H1 (cell line): ENCODE data around the gene STEAP1B. TPM values are rescaled to one million over a fixed set of nuclear protein-coding genes. Genes with fewer than 3 reads are reported as not detected.

Source experiments
- CTCF ChIA-PET: fragments of 300-600 bp; sonication (Branson Sonifier 250); formaldehyde crosslinking; loops from one replicate; lab custom pipeline; 2021; ENCODE audit not compliant: partially characterized antibody; lab: Charles Lee
- POLR2A ChIA-PET: fragments of 300-600 bp; sonication (Branson Sonifier 250); formaldehyde crosslinking; loops from one replicate; lab custom pipeline; 2021; ENCODE audit warnings: inconsistent platforms; ENCODE audit not compliant: partially characterized antibody; lab: Charles Lee
- DNase-seq, 2 experiments: peaks; one replicate each; pipeline versions ENCODE4 v3.0.0 to v3.0.0-alpha.2; 2010 to 2022; ENCODE audit warnings: low spot score in 2 of 2, low read depth in 1 of 2, mixed read lengths in 1 of 2
- FAIRE-seq: peaks from 2 replicates; lab custom pipeline; 2011; peaks lifted over from hg19 to GRCh38; lab: Jason Lieb, UNC
- H2AFZ ChIP-seq: 2 replicates; pipeline ENCODE4 v1.8.1; 2012; ENCODE audit warnings: low read length, inconsistent platforms
- H2AK5ac ChIP-seq: 2 replicates; pipeline ENCODE4 v1.6.1; 2013; ENCODE audit warnings: low read depth, low read length
- H2BK120ac ChIP-seq: replicated peaks from 2 replicates; pipeline ENCODE3; 2013; ENCODE audit warnings: low read depth, low read length, inconsistent platforms
- H2BK12ac ChIP-seq: 2 replicates; pipeline ENCODE4 v1.6.1; 2013; ENCODE audit warnings: low read depth, low read length
- H2BK15ac ChIP-seq: 2 replicates; pipeline ENCODE4 v1.6.1; 2013; ENCODE audit warnings: low read length
- H2BK20ac ChIP-seq: 2 replicates; pipeline ENCODE4 v1.6.1; 2013; ENCODE audit warnings: low read length
- H2BK5ac ChIP-seq: 2 replicates; pipeline ENCODE4 v1.6.1; 2013; ENCODE audit warnings: low read depth, low read length
- H3K14ac ChIP-seq: 2 replicates; pipeline ENCODE4 v1.6.1; 2013; ENCODE audit warnings: inconsistent platforms; ENCODE audit not compliant: insufficient read length
- H3K18ac ChIP-seq: 2 replicates; pipeline ENCODE4 v1.6.1; 2013; ENCODE audit warnings: low read length; ENCODE audit errors: extremely low read depth
- H3K23ac ChIP-seq: 2 replicates; pipeline ENCODE4 v1.6.1; 2013; ENCODE audit warnings: inconsistent platforms; ENCODE audit not compliant: insufficient read length
- H3K23me2 ChIP-seq: 2 replicates; pipeline ENCODE4 v1.6.1; 2013; ENCODE audit warnings: low read depth, low read length
- H3K27ac ChIP-seq: 2 replicates; pipeline ENCODE4 v1.6.1; 2011; ENCODE audit warnings: low read depth, low read length, inconsistent platforms
- H3K27me3 ChIP-seq, 4 experiments: replicated peaks in 1 of 4; 1 replicate in 1 of 4; 2 replicates in 3 of 4; pipeline versions ENCODE4 v1.6.1 to v1.8.1; 2011 to 2013; ENCODE audit warnings: low read length in 3 of 4, mild to moderate bottlenecking in 3 of 4, inconsistent platforms in 2 of 4, mixed read lengths in 2 of 4, moderate library complexity in 1 of 4; ENCODE audit not compliant: control insufficient read depth in 3 of 4, insufficient read depth in 3 of 4; ENCODE audit errors: extremely low read depth in 1 of 4
- H3K36me3 ChIP-seq, 4 experiments: 2 replicates each; pipeline versions ENCODE4 v1.6.1 to v1.8.1; 2011 to 2013; ENCODE audit warnings: mild to moderate bottlenecking in 4 of 4, low read length in 3 of 4, moderate library complexity in 2 of 4, control low read depth in 1 of 4, inconsistent platforms in 1 of 4; ENCODE audit not compliant: insufficient read depth in 4 of 4, control insufficient read depth in 2 of 4
- H3K4ac ChIP-seq: replicated peaks from 2 replicates; pipeline ENCODE3; 2013; ENCODE audit warnings: low read length, low read depth, mixed read lengths, inconsistent platforms; ENCODE audit not compliant: insufficient read length
- H3K4me1 ChIP-seq, 4 experiments: replicated peaks in 1 of 4; 1 replicate in 1 of 4; 2 replicates in 3 of 4; pipeline versions ENCODE4 v1.6.1 to v1.8.1; 2011 to 2013; ENCODE audit warnings: low read length in 3 of 4, inconsistent platforms in 2 of 4, mixed read lengths in 1 of 4; ENCODE audit not compliant: insufficient read depth in 4 of 4, control insufficient read depth in 3 of 4
- H3K4me2 ChIP-seq, 2 experiments: 2 replicates each; pipeline versions ENCODE4 v1.6.1 to v1.8.1; 2011 to 2013; ENCODE audit warnings: low read depth in 2 of 2, low read length in 2 of 2, control low read depth in 1 of 2, inconsistent platforms in 1 of 2, mild to moderate bottlenecking in 1 of 2; ENCODE audit not compliant: insufficient read depth in 1 of 2
- H3K4me3 ChIP-seq, 4 experiments: fragments of 200-600, 300-600 bp in 1 of 4; sonication (generic), shearing (Covaris generic), sonication (Bioruptor Twin) in 1 of 4; 2 replicates each; pipeline versions ENCODE4 v1.5.1 to v1.8.1; 2011 to 2016; ENCODE audit warnings: low read length in 4 of 4, low read depth in 3 of 4, control low read depth in 2 of 4, inconsistent platforms in 2 of 4, mild to moderate bottlenecking in 2 of 4, mixed read lengths in 1 of 4, moderate library complexity in 1 of 4; ENCODE audit not compliant: insufficient read depth in 2 of 4; ENCODE audit errors: extremely low read depth in 1 of 4
- H3K56ac ChIP-seq: replicated peaks from 2 replicates; pipeline ENCODE3; 2013; ENCODE audit warnings: low read depth, mild to moderate bottlenecking, mixed read lengths, low read length, inconsistent platforms; ENCODE audit not compliant: insufficient read length
- H3K79me1 ChIP-seq: 2 replicates; pipeline ENCODE4 v1.6.1; 2013; ENCODE audit warnings: low read depth, low read length, control low read depth
- H3K79me2 ChIP-seq, 2 experiments: 2 replicates each; pipeline versions ENCODE4 v1.6.1 to v1.8.1; 2012 to 2013; ENCODE audit warnings: low read length in 2 of 2, mild to moderate bottlenecking in 2 of 2, inconsistent platforms in 1 of 2; ENCODE audit not compliant: insufficient read depth in 2 of 2, control insufficient read depth in 1 of 2
- H3K9ac ChIP-seq, 4 experiments: replicated peaks in 1 of 4; 1 replicate in 1 of 4; 2 replicates in 3 of 4; pipeline versions ENCODE4 v1.6.1 to v1.8.1; 2011 to 2013; ENCODE audit warnings: low read depth in 3 of 4, low read length in 3 of 4, control low read depth in 2 of 4, mild to moderate bottlenecking in 2 of 4, moderate library complexity in 2 of 4, inconsistent platforms in 1 of 4; ENCODE audit errors: extremely low read depth in 1 of 4
- H3K9me3 ChIP-seq, 2 experiments: 2 replicates each; pipeline versions ENCODE4 v1.6.1 to v1.8.1; 2012 to 2013; ENCODE audit warnings: mild to moderate bottlenecking in 2 of 2, moderate library complexity in 2 of 2, control low read depth in 1 of 2, inconsistent platforms in 1 of 2, low read depth in 1 of 2, low read length in 1 of 2, mixed read lengths in 1 of 2; ENCODE audit not compliant: insufficient read depth in 2 of 2
- H4K20me1 ChIP-seq, 2 experiments: replicated peaks in 1 of 2; 2 replicates each; pipeline versions ENCODE3 to v1.8.1; 2011 to 2013; ENCODE audit warnings: inconsistent platforms in 2 of 2, low read length in 2 of 2, mild to moderate bottlenecking in 1 of 2; ENCODE audit not compliant: insufficient read depth in 2 of 2, control insufficient read depth in 1 of 2
- H4K5ac ChIP-seq: 2 replicates; pipeline ENCODE4 v1.6.1; 2013; ENCODE audit warnings: low read length, low read depth, mixed read lengths, inconsistent platforms; ENCODE audit not compliant: insufficient read length
- H4K8ac ChIP-seq: 2 replicates; pipeline ENCODE4 v1.8.0; 2013; ENCODE audit warnings: mild to moderate bottlenecking, moderate library complexity, low read length, inconsistent platforms; ENCODE audit not compliant: insufficient read depth; ENCODE audit errors: extremely low read depth
- H4K91ac ChIP-seq: replicated peaks from 2 replicates; pipeline ENCODE3; 2013; ENCODE audit warnings: low read length, mixed read lengths, inconsistent platforms; ENCODE audit not compliant: insufficient read length
- ATF2 ChIP-seq: IDR thresholded peaks from 2 replicates; pipeline ENCODE4 v1.6.1; 2012; ENCODE audit warnings: low read length, inconsistent platforms
- BACH1 ChIP-seq: IDR thresholded peaks from 2 replicates; pipeline ENCODE4 v1.6.1; 2012; ENCODE audit warnings: low read length, improper control_type of control experiment
- CHD1 ChIP-seq: IDR thresholded peaks from 2 replicates; pipeline ENCODE4 v1.6.1; 2012; ENCODE audit warnings: low read depth, low read length, improper control_type of control experiment
- CREB1 ChIP-seq: IDR thresholded peaks from 2 replicates; pipeline ENCODE4 v1.6.1; 2012; ENCODE audit warnings: inconsistent platforms
- FOSL1 ChIP-seq: IDR thresholded peaks from 2 replicates; pipeline ENCODE4 v1.6.1; 2011; ENCODE audit warnings: mild to moderate bottlenecking, low read depth, low read length, moderate library complexity; ENCODE audit not compliant: insufficient read depth
- HDAC2 ChIP-seq, 2 experiments: fragments of 300-600 bp in 1 of 2; sonication (generic) in 1 of 2; IDR thresholded peaks; 2 replicates each; pipeline ENCODE4 v1.6.1; 2011 to 2012; ENCODE audit warnings: low read depth in 2 of 2, low read length in 2 of 2, mild to moderate bottlenecking in 2 of 2, moderate library complexity in 2 of 2, borderline replicate concordance in 1 of 2, inconsistent platforms in 1 of 2
- HDAC6 ChIP-seq: IDR thresholded peaks from one replicate; pipeline ENCODE4 v1.7.1; 2012; ENCODE audit warnings: low read depth, mild to moderate bottlenecking, inconsistent platforms, low read length, moderate library complexity
- NRF1 ChIP-seq: IDR thresholded peaks from 2 replicates; pipeline ENCODE4 v1.6.1; 2011; ENCODE audit warnings: mild to moderate bottlenecking, low read depth, low read length, improper control_type of control experiment
- POLR2A ChIP-seq, 2 experiments: IDR thresholded peaks; 1 replicate in 1 of 2; 2 replicates in 1 of 2; pipeline ENCODE4 v1.6.1; 2011; ENCODE audit warnings: low read depth in 2 of 2, low read length in 2 of 2, mild to moderate bottlenecking in 2 of 2; ENCODE audit errors: control extremely low read depth in 1 of 2
- POU5F1 ChIP-seq: IDR thresholded peaks from 2 replicates; pipeline ENCODE4 v1.6.1; 2011; ENCODE audit warnings: low read depth, mild to moderate bottlenecking, low read length, moderate library complexity
- RAD21 ChIP-seq, 2 experiments: IDR thresholded peaks in 1 of 2; conservative IDR thresholded peaks in 1 of 2; 2 replicates each; pipeline ENCODE4 v1.6.1; 2011; ENCODE audit warnings: low read depth in 2 of 2, low read length in 2 of 2, improper control_type of control experiment in 1 of 2, inconsistent platforms in 1 of 2, mild to moderate bottlenecking in 1 of 2, moderate library complexity in 1 of 2
- SIN3A ChIP-seq, 2 experiments: IDR thresholded peaks in 1 of 2; conservative IDR thresholded peaks in 1 of 2; 2 replicates each; pipeline ENCODE4 v1.6.1; 2011 to 2012; ENCODE audit warnings: low read length in 2 of 2, improper control_type of control experiment in 1 of 2, low read depth in 1 of 2, mild to moderate bottlenecking in 1 of 2
- SIX5 ChIP-seq: IDR thresholded peaks from 2 replicates; pipeline ENCODE4 v1.6.1; 2011; ENCODE audit warnings: mild to moderate bottlenecking, low read depth, low read length
- SP4 ChIP-seq: IDR thresholded peaks from 2 replicates; pipeline ENCODE4 v1.6.1; 2012; ENCODE audit warnings: low read length, inconsistent platforms
- WGBS, 2 experiments: shearing (Covaris generic) in 1 of 2; methylation state at CpG; one replicate each; pipeline versions ENCODE4 v1.1.6 to v1.1.7; 2013 to 2015; ENCODE audit warnings: low lambda C conversion rate in 2 of 2, mixed read lengths in 2 of 2, inconsistent platforms in 1 of 2, low coverage in 1 of 2, missing lambda C conversion rate in 1 of 2; ENCODE audit not compliant: insufficient replicate concordance in 2 of 2, insufficient coverage in 1 of 2, insufficient read length in 1 of 2; ENCODE audit errors: extremely low coverage in 1 of 2, missing lambda C conversion rate in 1 of 2; 5-methylcytosine and 5-hydroxymethylcytosine counted together
- polyA plus RNA-seq, 7 experiments: library from polyadenylated mRNA; depleted of rRNA in 3 of 7; stranded (reverse) in 5 of 7; unstranded in 2 of 7; fragments of >200 nt in 5 of 7; fragments of 200-250 nt in 2 of 7; gene quantifications; 1 replicate in 5 of 7; 2 replicates in 1 of 7; 4 replicates in 1 of 7; pipeline versions ENCODE4 v1.2.1 to v1.2.3, GENCODE V29; 2011 to 2013; ENCODE audit warnings: missing spikeins in 2 of 7, mixed read lengths in 2 of 7
- total RNA-seq: library from RNA; stranded (reverse); fragmentation: NEBNext Ultra II Directional; extraction: Animal tissue kit (Norgen Biotek cat#: 25700); gene quantifications from 2 replicates; pipeline ENCODE4 v1.2.1, GENCODE V29; 2021

Gene STEAP1B
- total and polyA plus RNA-seq, 2 of the 8 experiments (the other 6 are each of a cell fraction or from before 2014, with no cell fraction given) = 5.4 to 8.7 TPM

DNA sequence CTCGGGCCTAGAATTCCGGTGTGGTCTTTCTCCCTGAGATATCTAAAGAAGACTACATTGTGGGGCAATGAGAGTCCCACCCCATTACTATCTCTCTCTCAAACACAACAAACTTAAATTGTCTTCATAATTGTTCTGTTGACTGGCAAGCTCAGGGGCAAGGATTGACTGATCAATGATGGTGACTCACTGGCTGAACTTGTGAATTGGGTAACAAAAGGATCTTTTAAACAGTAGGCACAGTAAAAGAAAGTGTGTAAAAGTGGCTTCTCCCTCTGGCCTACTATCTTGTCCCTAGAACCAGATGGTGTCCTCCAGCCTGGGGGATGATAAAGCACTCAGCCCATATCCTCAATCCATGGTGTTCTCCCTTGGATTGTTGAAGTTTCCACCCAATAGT lies 80.0 kb downstream of the STEAP1B start:
- Histone ChIP-seq H2BK12ac (no peak overlapping the region), H3K9me3 (no peaks in the 10 kb centered on the region), H2BK120ac (no peak overlapping the region), H3K79me1 (no peaks in the 10 kb centered on the region), H3K36me3 (no peaks in the 10 kb centered on the region), H2AFZ (no peak overlapping the region), H4K5ac (no peak overlapping the region), H4K8ac (no peak overlapping the region), H3K4me2 (no peak overlapping the region), H3K4ac (no peak overlapping the region), H2BK15ac (no peak overlapping the region), H2BK20ac (no peak overlapping the region), H3K27me3 (no peaks in the 10 kb centered on the region), H3K18ac (no peak overlapping the region), H3K79me2 (no peaks in the 10 kb centered on the region), H3K23me2 (no peaks in the 10 kb centered on the region), H3K56ac (no peak overlapping the region), H3K9ac (no peak overlapping the region), H3K23ac (no peak overlapping the region), H3K14ac (no peak overlapping the region), H3K4me3 (no peak overlapping the region), H4K91ac (no peak overlapping the region), H2AK5ac (no peak overlapping the region), H3K4me1 (no peaks in the 10 kb centered on the region), H2BK5ac (no peak overlapping the region), H4K20me1 (no peaks in the 10 kb centered on the region), H3K27ac (no peak overlapping the region)
- WGBS, 2 experiments = 89% methylated on average over 2 of the region's 2 CpGs; no CpG with 5 or more reads in 1 of the 2 experiments
- no peak for FAIRE-seq
- CTCF ChIA-PET = no interaction called here
- DNase-seq = no peak
- POLR2A ChIA-PET = no interaction called here
- TF ChIP-seq SP4 (no peak), HDAC2 (IDR thresholded peaks at IDR 0.05; ENCODE audit: borderline replicate concordance in 1 of 2, low read depth in 2 of 2, low read length in 2 of 2) (no peak), BACH1 (no peak), CHD1 (no peak), SIN3A (conservative IDR thresholded peaks at IDR 0.05 in 1 of 2, IDR thresholded peaks at IDR 0.05 in 1 of 2; ENCODE audit: low read depth in 1 of 2, low read length in 2 of 2) (no peak), POLR2A (IDR thresholded peaks at IDR 0.05; ENCODE audit: control extremely low read depth in 1 of 2, low read depth in 2 of 2, low read length in 2 of 2) (no peak), SIX5 (no peak), ATF2 (no peak), POU5F1 (no peak), HDAC6 (no peak), RAD21 (IDR thresholded peaks at IDR 0.05 in 1 of 2, conservative IDR thresholded peaks at IDR 0.05 in 1 of 2; ENCODE audit: low read depth in 2 of 2, low read length in 2 of 2) (no peak), NRF1 (no peak), FOSL1 (no peak), CREB1 (no peak)
